Muscle layer of colon (tissue), 2 donors: Measurements from ENCODE around the gene MNT.

ENCODE experiments used
- H3K27ac ChIP-seq: one replicate; pipeline ENCODE4 v1.7.0; 2013; ENCODE audit warnings: low read depth, mild to moderate bottlenecking, low read length, moderate library complexity
- H3K27me3 ChIP-seq, 2 donors: one replicate each; pipeline ENCODE4 v1.7.0; 2013; ENCODE audit warnings: low read length in 2 of 2, mild to moderate bottlenecking in 2 of 2; ENCODE audit not compliant: insufficient read depth in 2 of 2, control insufficient read depth in 1 of 2
- H3K36me3 ChIP-seq: one replicate; pipeline ENCODE4 v1.7.0; 2013; ENCODE audit warnings: mild to moderate bottlenecking, low read length; ENCODE audit not compliant: insufficient read depth
- H3K4me1 ChIP-seq: one replicate; pipeline ENCODE4 v1.7.0; 2013; ENCODE audit warnings: mild to moderate bottlenecking, low read length; ENCODE audit not compliant: insufficient read depth
- H3K4me3 ChIP-seq, 2 donors: one replicate each; pipeline ENCODE4 v1.7.0; 2013; ENCODE audit warnings: low read length in 2 of 2, low read depth in 1 of 2, mild to moderate bottlenecking in 1 of 2, moderate library complexity in 1 of 2
- H3K9ac ChIP-seq: one replicate; pipeline ENCODE4 v1.7.0; 2013; ENCODE audit warnings: low read length
- H3K9me3 ChIP-seq: one replicate; pipeline ENCODE4 v1.7.0; 2013; ENCODE audit warnings: mild to moderate bottlenecking, low read length
- donor health status: abdominal sarcoma.
- donor health status: Adenocarcinoma of cecum.

The MNT gene

DNA sequence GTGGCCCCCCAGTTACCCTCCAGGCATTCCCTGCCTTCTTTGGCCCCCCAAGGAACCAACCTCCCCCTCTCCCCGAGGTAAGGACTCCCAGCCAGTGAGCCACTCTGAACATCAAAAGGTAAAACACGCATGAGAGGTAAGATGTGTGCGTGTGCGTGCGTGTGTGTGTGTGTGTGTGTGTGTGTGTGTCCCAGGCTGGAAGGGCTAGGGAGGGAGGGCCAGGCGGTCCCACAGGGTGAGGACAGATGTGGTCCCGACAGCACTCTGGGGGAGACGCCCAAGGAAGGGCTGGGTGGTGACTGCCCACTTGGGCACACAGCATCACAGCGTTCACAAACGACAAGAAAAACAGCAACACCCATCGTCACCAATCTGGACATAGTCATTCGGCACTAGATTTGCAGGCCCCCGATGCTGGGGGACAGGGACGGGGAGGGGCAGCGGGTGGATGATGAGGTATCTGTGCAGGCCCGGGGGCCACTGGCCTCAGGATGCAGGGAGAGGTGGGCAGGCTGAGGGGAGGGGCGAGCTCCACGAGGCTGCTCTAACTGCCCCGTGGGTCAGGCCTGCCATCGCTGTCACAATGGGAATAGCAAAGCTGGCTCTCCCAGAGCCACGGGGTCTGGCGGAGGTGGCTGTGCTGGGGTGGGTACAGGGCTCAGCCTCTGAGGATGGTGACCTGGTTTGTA lies 16.3 kb downstream of the MNT start:
- Histone ChIP-seq H3K9ac (no peak overlapping the region), H3K27me3 (no peaks in the 10 kb centered on the region), H3K4me1 (peaks cover 14% of the 10 kb centered on the region), H3K4me3 (no peak overlapping the region), H3K27ac (no peak overlapping the region), H3K9me3 (no peaks in the 10 kb centered on the region), H3K36me3 (peaks cover 52% of the 10 kb centered on the region)

DNA sequence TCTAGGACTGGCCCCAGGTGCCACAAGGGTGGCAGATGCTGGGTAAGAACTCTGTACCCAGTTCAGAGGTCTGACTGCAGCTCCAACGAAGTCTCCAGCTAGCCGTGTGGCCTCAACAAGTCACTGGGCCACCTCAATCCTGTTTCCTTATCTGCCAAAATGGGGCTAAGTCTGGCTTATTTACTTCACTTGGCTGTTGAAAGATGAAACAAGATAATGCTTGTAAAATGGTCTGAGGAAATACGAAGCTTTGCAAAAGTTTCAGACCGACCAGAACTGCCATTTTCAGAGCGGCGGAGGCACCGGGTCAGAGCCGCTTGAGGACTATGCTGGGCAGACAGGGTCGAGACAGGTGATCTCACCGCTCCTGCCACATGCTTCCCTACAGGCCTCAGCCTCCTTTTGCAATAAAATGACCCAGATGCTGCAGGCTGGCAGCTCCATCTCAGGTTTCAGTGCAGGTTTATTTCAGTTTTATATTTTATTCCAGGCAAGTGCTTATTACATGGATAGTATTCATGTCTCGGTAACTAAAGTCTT lies 17.2 kb downstream of the MNT start:
- Histone ChIP-seq H3K4me1 (peaks cover 12% of the 10 kb centered on the region), H3K9me3 (no peaks in the 10 kb centered on the region), H3K9ac (no peak overlapping the region), H3K36me3 (peaks cover 59% of the 10 kb centered on the region), H3K27ac (peak overlapping the region; percentile 36), H3K4me3 (no peak overlapping the region), H3K27me3 (no peaks in the 10 kb centered on the region)

DNA sequence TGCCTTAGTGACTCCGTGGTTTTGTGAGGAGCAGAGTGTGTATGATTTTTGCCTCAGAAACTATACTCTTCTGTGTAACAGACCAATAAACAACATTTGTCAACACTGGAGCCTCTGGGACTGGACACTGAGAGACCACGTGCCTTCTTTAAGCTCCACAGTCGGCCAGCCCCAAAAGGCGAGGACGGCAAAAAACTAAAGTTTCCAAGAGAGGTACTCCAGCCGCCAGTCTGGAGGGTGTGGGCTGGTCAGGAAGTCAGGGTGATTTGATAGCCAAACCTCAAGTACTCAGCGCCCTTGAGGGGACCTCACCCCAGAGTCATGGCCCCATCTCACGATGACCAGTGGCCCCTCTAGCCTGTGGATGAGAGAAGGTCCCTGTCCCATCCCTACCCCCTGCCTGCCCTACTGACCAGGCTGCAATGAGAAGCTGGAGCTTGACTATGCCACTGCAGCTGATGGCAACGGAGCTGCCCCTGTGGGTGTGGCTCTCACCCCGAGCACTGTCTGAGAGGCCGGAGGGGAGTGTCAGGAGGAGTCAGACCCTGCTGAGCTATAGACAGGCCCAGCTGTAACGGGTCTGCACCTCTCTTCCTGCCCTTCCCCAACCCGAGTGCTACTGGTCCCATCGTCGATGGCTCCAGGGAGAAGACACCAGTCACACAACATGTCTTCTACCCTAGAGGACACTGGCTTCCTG lies 19.8 kb downstream of the MNT start:
- H3K27me3 ChIP-seq = no peaks in the 10 kb centered on the region
- no peak overlapping the region for H3K27ac ChIP-seq
- H3K4me1 ChIP-seq = peaks cover 12% of the 10 kb centered on the region
- no peak overlapping the region for H3K9ac ChIP-seq
- peaks cover 69% of the 10 kb centered on the region for H3K36me3 ChIP-seq
- H3K9me3 ChIP-seq = no peaks in the 10 kb centered on the region
- H3K4me3 ChIP-seq = no peak overlapping the region

DNA sequence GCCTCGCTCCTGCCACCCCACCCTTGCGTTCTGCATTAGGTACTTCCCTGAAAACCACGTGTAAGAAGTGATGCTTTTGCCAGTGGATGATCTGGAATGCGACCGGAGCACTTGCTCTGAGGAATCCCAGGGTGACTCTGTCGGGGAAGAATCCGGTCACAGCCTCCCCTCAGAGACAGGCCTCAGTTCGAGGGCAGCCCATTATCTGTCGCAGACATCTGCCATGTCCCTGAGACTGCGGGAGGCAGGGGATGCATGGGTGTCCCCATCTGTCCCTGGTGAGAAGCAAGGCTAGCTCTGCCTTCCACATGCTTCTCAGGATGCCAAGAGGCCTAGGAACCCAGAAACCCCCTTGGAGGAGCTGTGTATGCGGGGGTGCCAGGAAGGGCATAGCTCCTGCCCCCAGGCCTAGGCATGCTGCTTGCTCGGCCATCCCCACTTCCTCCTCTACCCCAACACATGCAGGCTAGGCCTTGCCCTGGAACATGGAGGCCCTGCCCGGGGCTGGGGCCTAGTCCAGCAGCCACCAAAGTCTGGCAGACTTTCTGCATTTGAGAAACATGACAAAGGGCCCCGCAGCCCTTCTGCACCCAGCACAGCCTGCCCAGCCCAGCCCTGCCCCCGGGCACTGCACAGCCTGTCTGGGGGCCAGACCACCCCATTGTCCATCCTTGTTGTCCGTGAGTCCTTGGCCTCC lies 20.5 kb downstream of the MNT start:
- H3K4me3 ChIP-seq = no peak overlapping the region
- peaks cover 12% of the 10 kb centered on the region for H3K4me1 ChIP-seq
- H3K9ac ChIP-seq = no peak overlapping the region
- H3K27me3 ChIP-seq = no peaks in the 10 kb centered on the region
- peaks cover 68% of the 10 kb centered on the region for H3K36me3 ChIP-seq
- H3K9me3 ChIP-seq = no peaks in the 10 kb centered on the region
- H3K27ac ChIP-seq = no peak overlapping the region

DNA sequence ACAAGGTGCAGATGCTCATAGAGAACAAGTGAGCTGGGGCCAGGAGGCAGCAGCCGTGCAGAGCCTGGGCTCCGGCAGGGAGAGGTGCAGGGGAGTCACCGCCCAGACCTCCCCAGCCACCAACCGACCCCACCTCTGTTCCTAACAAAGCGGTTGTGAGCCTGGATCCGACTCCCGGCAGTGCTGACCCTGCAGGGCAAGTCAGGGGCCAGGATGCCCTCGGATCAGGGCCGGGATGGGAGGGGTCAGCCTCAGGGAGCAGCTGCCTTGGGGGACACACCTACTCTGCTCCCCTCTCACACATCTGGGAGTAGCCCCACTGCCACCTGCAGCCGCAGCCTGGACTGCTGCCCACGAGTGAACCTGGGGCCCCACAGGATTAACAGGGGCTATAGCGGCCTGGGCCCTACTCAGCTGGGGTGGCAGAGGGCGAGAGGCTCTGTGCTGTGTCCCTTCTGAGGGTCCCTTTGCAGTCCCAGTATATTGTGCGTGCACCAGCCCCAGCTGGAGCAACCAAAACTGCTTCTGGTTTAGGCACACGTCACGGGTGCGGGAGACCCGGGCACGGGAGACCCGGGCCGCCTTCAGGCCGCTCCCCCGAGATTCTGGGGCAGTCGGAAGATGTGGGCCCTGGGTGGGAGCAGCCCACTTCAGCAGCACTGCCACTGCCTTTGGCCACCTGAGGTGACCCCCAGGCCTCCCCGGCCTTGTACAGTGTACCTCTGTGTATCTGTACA lies 21.2 kb downstream of the MNT start:
- H3K4me3 ChIP-seq = no peak overlapping the region
- peaks cover 61% of the 10 kb centered on the region for H3K36me3 ChIP-seq
- no peak overlapping the region for H3K9ac ChIP-seq
- no peak overlapping the region for H3K27ac ChIP-seq
- no peaks in the 10 kb centered on the region for H3K27me3 ChIP-seq
- peaks cover 12% of the 10 kb centered on the region for H3K4me1 ChIP-seq
- no peaks in the 10 kb centered on the region for H3K9me3 ChIP-seq

DNA sequence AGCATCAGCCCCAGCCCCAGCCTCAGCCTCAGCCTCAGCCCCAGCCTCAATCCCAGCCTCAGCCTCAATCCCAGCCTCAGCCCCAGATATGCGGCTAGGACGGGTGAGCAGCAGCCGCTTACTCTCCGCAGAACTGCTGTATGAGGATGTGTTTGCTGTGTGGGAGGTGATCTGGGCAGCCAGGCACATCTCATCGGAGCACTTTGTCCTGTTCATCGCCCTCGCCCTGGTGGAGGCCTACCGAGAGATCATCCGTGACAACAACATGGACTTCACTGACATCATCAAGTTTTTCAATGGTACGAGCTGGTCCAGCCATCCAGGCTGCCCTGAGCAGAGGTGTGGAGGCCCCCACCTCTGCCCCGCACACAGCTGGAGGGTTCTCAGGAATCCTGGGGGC lies 22.0 kb downstream of the MNT start:
- Histone ChIP-seq H3K36me3 (peaks cover 64% of the 10 kb centered on the region), H3K27ac (no peak overlapping the region), H3K4me1 (peaks cover 12% of the 10 kb centered on the region), H3K9ac (no peak overlapping the region), H3K4me3 (no peak overlapping the region), H3K9me3 (no peaks in the 10 kb centered on the region), H3K27me3 (no peaks in the 10 kb centered on the region)

DNA sequence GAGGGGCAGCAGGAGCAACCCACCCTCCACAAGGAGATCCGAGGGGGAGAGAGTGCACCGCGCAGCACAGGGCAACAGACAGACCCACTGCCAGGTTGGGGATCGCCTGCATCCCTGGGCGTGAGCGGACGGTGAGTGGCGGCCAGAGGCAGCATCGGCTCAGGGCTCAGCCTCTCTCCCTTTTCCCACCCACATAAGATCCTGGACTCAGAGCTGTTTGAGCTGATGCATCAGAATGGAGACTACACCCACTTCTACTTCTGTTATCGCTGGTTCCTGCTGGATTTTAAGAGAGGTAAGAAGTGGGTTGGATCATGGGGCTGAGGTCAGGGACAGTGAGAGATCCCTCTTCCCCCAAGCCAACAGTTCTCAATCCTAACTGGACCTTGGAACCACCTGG lies 23.2 kb downstream of the MNT start:
- H3K36me3 ChIP-seq = peaks cover 69% of the 10 kb centered on the region
- peaks cover 6% of the 10 kb centered on the region for H3K4me1 ChIP-seq
- no peaks in the 10 kb centered on the region for H3K27me3 ChIP-seq
- H3K9me3 ChIP-seq = no peaks in the 10 kb centered on the region
- H3K4me3 ChIP-seq = no peak overlapping the region
- H3K27ac ChIP-seq = no peak overlapping the region
- no peak overlapping the region for H3K9ac ChIP-seq

DNA sequence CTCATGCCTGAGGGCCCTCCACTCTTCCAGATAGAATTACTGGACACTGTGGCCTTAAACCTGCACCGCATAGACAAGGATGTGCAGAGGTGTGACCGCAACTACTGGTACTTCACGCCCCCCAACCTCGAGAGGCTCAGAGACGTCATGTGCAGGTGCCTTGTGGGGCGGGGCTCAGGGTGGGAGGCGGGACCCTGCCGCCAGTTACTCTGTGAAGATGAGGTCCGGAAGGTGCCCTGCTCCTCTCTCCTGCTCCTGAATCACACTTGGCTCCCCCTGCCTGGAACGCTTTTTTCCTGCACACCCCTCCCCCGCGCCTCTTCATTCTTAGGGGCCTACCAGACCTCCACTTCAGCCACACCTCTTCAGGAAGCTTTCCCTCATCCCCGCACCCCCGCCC lies 24.8 kb downstream of the MNT start:
- H3K36me3 ChIP-seq = peaks cover 75% of the 10 kb centered on the region
- H3K4me3 ChIP-seq = no peak overlapping the region

DNA sequence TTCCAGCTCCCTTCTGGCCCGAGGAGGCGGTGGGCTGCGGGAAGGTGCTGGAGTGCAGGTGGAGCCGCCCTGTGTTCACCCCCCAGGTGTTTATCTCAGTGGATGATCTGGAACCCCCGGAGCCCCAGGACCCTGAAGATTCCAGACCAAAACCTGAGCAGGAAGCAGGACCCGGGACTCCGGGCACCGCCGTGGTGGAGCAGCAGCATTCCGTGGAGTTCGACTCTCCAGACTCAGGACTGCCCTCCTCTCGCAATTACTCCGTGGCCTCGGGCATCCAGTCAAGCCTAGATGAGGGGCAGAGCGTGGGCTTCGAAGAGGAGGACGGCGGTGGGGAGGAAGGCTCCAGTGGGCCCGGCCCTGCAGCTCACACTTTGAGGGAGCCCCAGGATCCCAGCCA lies 25.5 kb downstream of the MNT start:
- no peaks in the 10 kb centered on the region for H3K9me3 ChIP-seq
- no peak overlapping the region for H3K4me3 ChIP-seq
- H3K27me3 ChIP-seq = no peaks in the 10 kb centered on the region
- peaks cover 68% of the 10 kb centered on the region for H3K36me3 ChIP-seq
- no peaks in the 10 kb centered on the region for H3K4me1 ChIP-seq
- no peak overlapping the region for H3K27ac ChIP-seq
- H3K9ac ChIP-seq = no peak overlapping the region

More for the DNA sequence above, 24.8 kb downstream of the MNT start:
- H3K9ac ChIP-seq = no peak overlapping the region
- no peaks in the 10 kb centered on the region for H3K27me3 ChIP-seq
- no peaks in the 10 kb centered on the region for H3K9me3 ChIP-seq
- H3K27ac ChIP-seq = no peak overlapping the region
- no peaks in the 10 kb centered on the region for H3K4me1 ChIP-seq

DNA sequence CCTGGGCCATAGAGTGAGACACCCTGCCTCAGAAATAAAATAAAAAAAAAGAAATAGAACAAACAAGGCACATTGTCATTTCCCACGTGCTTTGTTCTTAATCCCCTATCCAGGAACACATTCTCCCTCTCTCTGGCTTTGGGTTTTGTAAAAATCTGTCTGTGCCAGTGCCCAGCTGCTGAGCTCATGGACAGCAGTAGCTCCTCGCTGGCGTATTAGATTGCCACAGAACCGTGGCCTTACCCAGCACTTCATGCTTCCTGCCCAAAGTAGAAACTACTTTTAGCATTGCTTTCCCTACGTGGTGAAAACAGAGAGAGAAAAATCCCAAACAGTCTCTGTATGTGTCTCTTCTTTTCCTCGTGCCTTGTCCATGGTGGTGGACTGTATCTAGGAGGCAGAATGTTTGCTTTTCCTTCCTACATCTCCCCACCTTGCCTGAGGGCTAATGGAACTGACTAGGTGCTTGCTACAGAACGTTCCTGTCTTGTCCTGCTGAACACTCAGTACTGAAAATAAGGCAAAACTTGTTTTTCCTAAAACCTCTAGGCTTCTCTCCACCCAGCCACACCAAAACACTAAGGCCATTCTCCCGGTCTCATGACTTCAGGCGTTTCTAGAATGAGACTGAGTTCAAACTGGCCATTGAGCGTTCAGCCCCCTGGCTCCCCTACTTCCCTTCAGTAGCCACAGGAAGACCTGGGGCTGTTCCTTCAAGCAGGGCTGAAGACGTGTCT lies 26.1 kb downstream of the MNT start:
- H3K27me3 ChIP-seq = no peaks in the 10 kb centered on the region
- H3K9me3 ChIP-seq = no peaks in the 10 kb centered on the region
- H3K27ac ChIP-seq = no peak overlapping the region
- H3K4me1 ChIP-seq = peaks cover 6% of the 10 kb centered on the region
- no peak overlapping the region for H3K9ac ChIP-seq
- H3K36me3 ChIP-seq = peaks cover 62% of the 10 kb centered on the region
- no peak overlapping the region for H3K4me3 ChIP-seq
